WTC11 (cell line): ENCODE results near the gene SYTL4.

Experiments used
- AFF4 ChIP-seq: sonication (generic); formaldehyde crosslinking; IDR thresholded peaks from 2 replicates; pipeline ENCODE4 v1.8.1; 2023; ENCODE audit warnings: mild to moderate bottlenecking, missing genetic modification reagents, borderline replicate concordance
- CTCF ChIP-seq: fragments of 200-600 bp; IDR thresholded peaks from 2 replicates; pipeline ENCODE4 v1.8.0; 2022; ENCODE audit warnings: antibody characterized with exemption
- E2F4 ChIP-seq: sonication (generic); formaldehyde crosslinking; IDR thresholded peaks from 2 replicates; pipeline ENCODE4 v1.8.1; 2022; ENCODE audit warnings: low read depth, mild to moderate bottlenecking, moderate library complexity, missing genetic modification reagents, borderline replicate concordance
- E2F5 ChIP-seq: sonication (generic); formaldehyde crosslinking; IDR thresholded peaks from 2 replicates; pipeline ENCODE4 v1.8.1; 2022; ENCODE audit warnings: mild to moderate bottlenecking, moderate library complexity, missing genetic modification reagents
- ETV6 ChIP-seq: sonication (generic); formaldehyde crosslinking; IDR thresholded peaks from 2 replicates; pipeline ENCODE4 v1.8.1; 2022; ENCODE audit warnings: mild to moderate bottlenecking, missing genetic modification reagents
- JAZF1 ChIP-seq: fragments of 250-450 bp; sonication (Bioruptor Pico); IDR thresholded peaks from 2 replicates; pipeline ENCODE4 v1.9.0; 2021; ENCODE audit warnings: moderate library complexity, mild to moderate bottlenecking, inconsistent platforms
- RELA ChIP-seq: sonication (generic); formaldehyde crosslinking; IDR thresholded peaks from 2 replicates; pipeline ENCODE4 v1.8.1; 2022; ENCODE audit warnings: missing genetic modification reagents, mild to moderate bottlenecking, borderline replicate concordance
- STAT6 ChIP-seq: sonication (generic); formaldehyde crosslinking; conservative IDR thresholded peaks from 2 replicates; pipeline ENCODE4 v1.8.1; 2023; ENCODE audit warnings: mild to moderate bottlenecking, low read depth, missing genetic modification reagents, moderate library complexity
- USF2 ChIP-seq: sonication (generic); formaldehyde crosslinking; IDR thresholded peaks from 2 replicates; pipeline ENCODE4 v1.8.1; 2023; ENCODE audit warnings: mild to moderate bottlenecking, missing genetic modification reagents, moderate library complexity
- ZNF121 ChIP-seq: sonication (generic); formaldehyde crosslinking; IDR thresholded peaks from 2 replicates; pipeline ENCODE4 v1.8.0; 2023; ENCODE audit warnings: missing genetic modification reagents

- no peak; the same call in 1 of the 2 replicates for TF ChIP-seq CTCF
- no peak for TF ChIP-seq E2F4 (CRISPR knock-in tag)
- TF ChIP-seq RELA = no peak
- no peak for TF ChIP-seq STAT6 (CRISPR knock-in tag)
- TF ChIP-seq AFF4 (CRISPR knock-in tag) = no peak
- no peak for TF ChIP-seq ETV6
- no peak for TF ChIP-seq ZNF121 (CRISPR knock-in tag)
- no peak for TF ChIP-seq JAZF1 (CRISPR knock-in tag)
- no peak for TF ChIP-seq USF2 (CRISPR knock-in tag)
- no peak for TF ChIP-seq E2F5 (CRISPR knock-in tag)
These were observed 95.5 kb downstream of the SYTL4 start, which contains the start of gene TSPAN6 for GRCh38 chrX:100636321-100636991.
